K562 (cell line): Measurements from ENCODE around the gene ZBTB39. TPM values are rescaled to one million over a fixed set of nuclear protein-coding genes. Genes with fewer than 3 reads are reported as not detected.
A peak's percentile ranks its signal among the peaks of the same experiment; 100 is the strongest.

Source experiments
- CBFA2T2 ChIP-seq: fragments of 450-650 bp; conservative IDR thresholded peaks from 2 replicates; pipeline ENCODE4 v1.6.1; 2017; ENCODE audit warnings: mild to moderate bottlenecking
- HDAC1 ChIP-seq, 2 experiments: fragments of 450-650 bp; IDR thresholded peaks; 2 replicates each; pipeline ENCODE4 v1.6.1; 2016 to 2017; ENCODE audit warnings: inconsistent platforms in 1 of 2, mild to moderate bottlenecking in 1 of 2, moderate library complexity in 1 of 2
- KDM1A ChIP-seq, 2 experiments: fragments of 450-650 bp; IDR thresholded peaks; 2 replicates each; pipeline ENCODE4 v1.6.1; 2016; ENCODE audit warnings: mild to moderate bottlenecking in 2 of 2
- L3MBTL2 ChIP-seq: fragments of 450-650 bp; IDR thresholded peaks from 2 replicates; pipeline ENCODE4 v1.6.1; 2016; ENCODE audit warnings: mild to moderate bottlenecking, moderate library complexity
- MLX ChIP-seq, 2 experiments: fragments of 450-650 bp in 1 of 2; sonication (generic) in 1 of 2; formaldehyde crosslinking; conservative IDR thresholded peaks; 2 replicates each; pipeline versions ENCODE4 v1.4.0 to v1.8.1; 2020 to 2022; ENCODE audit warnings: mild to moderate bottlenecking in 1 of 2, missing genetic modification reagents in 1 of 2
- PBX2 ChIP-seq, 2 experiments: IDR thresholded peaks in 1 of 2; conservative IDR thresholded peaks in 1 of 2; 2 replicates each; pipeline ENCODE4 v1.6.1; 2016; ENCODE audit warnings: low read depth in 2 of 2, mild to moderate bottlenecking in 1 of 2, missing compliant biosample characterization in 1 of 2, missing genetic modification characterization in 1 of 2, moderate library complexity in 1 of 2
- PCBP2 ChIP-seq: fragments of 200-400 bp; formaldehyde crosslinking; IDR thresholded peaks from 2 replicates; pipeline ENCODE4 v1.6.1; 2018; ENCODE audit warnings: low read length, low read depth, mild to moderate bottlenecking, moderate library complexity; ENCODE audit not compliant: poor library complexity, severe bottlenecking
- PHTF2 ChIP-seq: fragments of 250-450 bp; sonication (Bioruptor Pico); IDR thresholded peaks from 2 replicates; pipeline ENCODE4 v1.5.0; 2021; ENCODE audit warnings: mild to moderate bottlenecking
- POLR3G ChIP-seq: IDR thresholded peaks from 2 replicates; pipeline ENCODE4 v1.6.1; 2011; ENCODE audit not compliant: insufficient read length, insufficient replicate concordance; ENCODE audit errors: extremely low read depth
- TCF3 ChIP-seq: sonication (generic); formaldehyde crosslinking; IDR thresholded peaks from 2 replicates; pipeline ENCODE4 v1.4.0; 2020; ENCODE audit warnings: mild to moderate bottlenecking, missing genetic modification reagents
- ZBTB34 ChIP-seq: fragments of 250-450 bp; sonication (Bioruptor Pico); IDR thresholded peaks from 2 replicates; pipeline ENCODE4 v1.8.0; 2021; ENCODE audit warnings: mild to moderate bottlenecking, moderate library complexity
- polyA plus RNA-seq, 8 experiments: library from polyadenylated mRNA; depleted of rRNA in 4 of 8; stranded (reverse) in 5 of 8; unstranded in 3 of 8; fragments of >200 nt; fragmentation: Nextera tagmentation in 2 of 8; fragmentation: Illumina TruSeq in 1 of 8; extraction: Ambion mirVana in 2 of 8; extraction: Trizol in 1 of 8; gene quantifications; 2 replicates each; pipeline versions ENCODE4 v1.2.1 to v1.2.3, GENCODE V29; 2011 to 2014; ENCODE audit warnings: inconsistent platforms in 1 of 8, missing spikeins in 1 of 8
- total RNA-seq, 7 experiments: library from RNA; depleted of rRNA in 6 of 7; stranded (reverse); fragments of >200 nt in 6 of 7; fragmentation: Illumina TruSeq in 2 of 7; extraction: Trizol in 2 of 7; gene quantifications; 2 replicates each; pipeline versions ENCODE4 v1.2.1 to v1.2.3, GENCODE V29; 2011 to 2021; ENCODE audit warnings: low replicate concordance in 1 of 7
- TF ChIP-seq, protein P1 (sequence below): fragments of 450-650 bp; IDR thresholded peaks from 2 replicates; pipeline ENCODE4 v1.6.1; 2016; ENCODE audit warnings: mild to moderate bottlenecking
- TF ChIP-seq, protein P2 (sequence below): fragments of 450-650 bp; formaldehyde crosslinking; IDR thresholded peaks from 2 replicates; pipeline ENCODE4 v1.4.0; 2020; ENCODE audit warnings: mild to moderate bottlenecking, moderate library complexity
- TF ChIP-seq, protein P3 (sequence below): sonication (generic); formaldehyde crosslinking; IDR thresholded peaks from 2 replicates; pipeline ENCODE4 v1.8.0; 2022; ENCODE audit warnings: mild to moderate bottlenecking, low read depth, missing genetic modification reagents

ZBTB39 gene
- total and polyA plus RNA-seq, 9 of the 15 experiments (the other 6 are each of a cell fraction or from before 2014, with no cell fraction given) = 3.3 to 13.3 (median 8.6) TPM

DNA sequence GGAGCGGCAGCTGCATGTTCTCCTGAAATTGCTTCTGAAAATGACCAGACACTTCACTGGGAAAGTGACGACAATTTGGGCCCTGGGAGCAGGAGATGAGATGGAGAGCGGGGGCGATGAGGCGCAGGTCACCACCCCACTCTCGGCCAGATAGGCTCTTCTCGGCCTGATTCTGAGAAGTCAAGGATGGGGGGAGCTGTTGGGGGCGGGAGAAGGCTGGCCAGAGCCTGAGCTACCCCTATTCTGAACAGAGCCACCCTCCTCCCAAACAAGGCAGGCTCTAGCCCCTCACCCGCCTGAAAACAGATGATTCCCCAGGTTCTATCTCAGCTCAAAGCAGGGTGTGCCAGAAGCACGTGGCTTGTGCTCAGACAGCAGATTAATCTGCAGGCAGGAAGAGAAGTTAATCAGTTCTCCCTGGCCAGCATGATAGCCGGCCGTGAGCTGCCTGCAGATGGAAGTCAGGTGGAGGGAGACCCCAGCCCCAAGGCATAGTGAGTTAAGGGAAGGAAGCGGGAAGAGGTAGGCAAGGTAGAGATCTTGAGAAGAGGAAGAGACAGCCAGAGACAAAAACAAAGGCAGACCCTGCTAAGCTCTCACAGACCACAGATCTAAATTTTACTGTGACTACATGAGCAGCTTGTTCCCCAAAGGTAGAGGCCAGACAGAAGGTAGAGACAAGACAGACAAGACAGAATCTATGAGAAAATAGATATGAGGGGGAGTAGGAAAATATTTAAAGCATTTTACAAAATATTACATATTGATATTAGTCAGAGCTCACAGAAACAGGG is 20.9 kb upstream of the ZBTB39 start (continued):
- TF ChIP-seq, protein P1, sequence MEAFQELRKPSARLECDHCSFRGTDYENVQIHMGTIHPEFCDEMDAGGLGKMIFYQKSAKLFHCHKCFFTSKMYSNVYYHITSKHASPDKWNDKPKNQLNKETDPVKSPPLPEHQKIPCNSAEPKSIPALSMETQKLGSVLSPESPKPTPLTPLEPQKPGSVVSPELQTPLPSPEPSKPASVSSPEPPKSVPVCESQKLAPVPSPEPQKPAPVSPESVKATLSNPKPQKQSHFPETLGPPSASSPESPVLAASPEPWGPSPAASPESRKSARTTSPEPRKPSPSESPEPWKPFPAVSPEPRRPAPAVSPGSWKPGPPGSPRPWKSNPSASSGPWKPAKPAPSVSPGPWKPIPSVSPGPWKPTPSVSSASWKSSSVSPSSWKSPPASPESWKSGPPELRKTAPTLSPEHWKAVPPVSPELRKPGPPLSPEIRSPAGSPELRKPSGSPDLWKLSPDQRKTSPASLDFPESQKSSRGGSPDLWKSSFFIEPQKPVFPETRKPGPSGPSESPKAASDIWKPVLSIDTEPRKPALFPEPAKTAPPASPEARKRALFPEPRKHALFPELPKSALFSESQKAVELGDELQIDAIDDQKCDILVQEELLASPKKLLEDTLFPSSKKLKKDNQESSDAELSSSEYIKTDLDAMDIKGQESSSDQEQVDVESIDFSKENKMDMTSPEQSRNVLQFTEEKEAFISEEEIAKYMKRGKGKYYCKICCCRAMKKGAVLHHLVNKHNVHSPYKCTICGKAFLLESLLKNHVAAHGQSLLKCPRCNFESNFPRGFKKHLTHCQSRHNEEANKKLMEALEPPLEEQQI = no peak
- peak; percentile 71 for TF ChIP-seq CBFA2T2
- no peak for TF ChIP-seq ZBTB34 (CRISPR knock-in tag)
- no peak for TF ChIP-seq POLR3G
- TF ChIP-seq, protein P2, sequence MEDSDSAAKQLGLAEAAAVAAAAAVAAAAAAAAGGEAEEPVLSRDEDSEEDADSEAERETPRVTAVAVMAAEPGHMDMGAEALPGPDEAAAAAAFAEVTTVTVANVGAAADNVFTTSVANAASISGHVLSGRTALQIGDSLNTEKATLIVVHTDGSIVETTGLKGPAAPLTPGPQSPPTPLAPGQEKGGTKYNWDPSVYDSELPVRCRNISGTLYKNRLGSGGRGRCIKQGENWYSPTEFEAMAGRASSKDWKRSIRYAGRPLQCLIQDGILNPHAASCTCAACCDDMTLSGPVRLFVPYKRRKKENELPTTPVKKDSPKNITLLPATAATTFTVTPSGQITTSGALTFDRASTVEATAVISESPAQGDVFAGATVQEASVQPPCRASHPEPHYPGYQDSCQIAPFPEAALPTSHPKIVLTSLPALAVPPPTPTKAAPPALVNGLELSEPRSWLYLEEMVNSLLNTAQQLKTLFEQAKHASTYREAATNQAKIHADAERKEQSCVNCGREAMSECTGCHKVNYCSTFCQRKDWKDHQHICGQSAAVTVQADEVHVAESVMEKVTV (CRISPR knock-in tag) = no peak
- TF ChIP-seq TCF3 = peak; percentile 23; the same call in 1 of the 2 replicates
- TF ChIP-seq, protein P3, sequence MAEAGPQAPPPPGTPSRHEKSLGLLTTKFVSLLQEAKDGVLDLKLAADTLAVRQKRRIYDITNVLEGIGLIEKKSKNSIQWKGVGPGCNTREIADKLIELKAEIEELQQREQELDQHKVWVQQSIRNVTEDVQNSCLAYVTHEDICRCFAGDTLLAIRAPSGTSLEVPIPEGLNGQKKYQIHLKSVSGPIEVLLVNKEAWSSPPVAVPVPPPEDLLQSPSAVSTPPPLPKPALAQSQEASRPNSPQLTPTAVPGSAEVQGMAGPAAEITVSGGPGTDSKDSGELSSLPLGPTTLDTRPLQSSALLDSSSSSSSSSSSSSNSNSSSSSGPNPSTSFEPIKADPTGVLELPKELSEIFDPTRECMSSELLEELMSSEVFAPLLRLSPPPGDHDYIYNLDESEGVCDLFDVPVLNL (CRISPR knock-in tag) = no peak
- TF ChIP-seq L3MBTL2 = peak; percentile 91
- TF ChIP-seq PHTF2 = no peak
- no peak for TF ChIP-seq MLX (CRISPR knock-in tag; conservative IDR thresholded peaks at IDR 0.05)
- TF ChIP-seq PCBP2 = no peak
- no peak for TF ChIP-seq PBX2 (CRISPR knock-in tag; IDR thresholded peaks at IDR 0.05; ENCODE audit: low read depth)
- TF ChIP-seq PBX2 (tag; conservative IDR thresholded peaks at IDR 0.05; ENCODE audit: low read depth) = peak; percentile 54; the same call in 1 of the 2 replicates
- peak in 1 of 2 experiments; percentile 72; a peak in 3 of 4 replicates for TF ChIP-seq KDM1A (IDR thresholded peaks at IDR 0.05)
- TF ChIP-seq HDAC1 (IDR thresholded peaks at IDR 0.05) = peak in 1 of 2 experiments; percentile 35; a peak in 1 of 4 replicates
